Activated T-cell treated with anti-CD3 and anti-CD28 coated beads for 1 hour (primary cell): ENCODE results near the gene SHC4.

Experiments used
- DNase-seq: peaks from one replicate; pipeline ENCODE4 v3.0.0-alpha.2; 2020; ENCODE audit warnings: low read depth

Gene SHC4

DNA sequence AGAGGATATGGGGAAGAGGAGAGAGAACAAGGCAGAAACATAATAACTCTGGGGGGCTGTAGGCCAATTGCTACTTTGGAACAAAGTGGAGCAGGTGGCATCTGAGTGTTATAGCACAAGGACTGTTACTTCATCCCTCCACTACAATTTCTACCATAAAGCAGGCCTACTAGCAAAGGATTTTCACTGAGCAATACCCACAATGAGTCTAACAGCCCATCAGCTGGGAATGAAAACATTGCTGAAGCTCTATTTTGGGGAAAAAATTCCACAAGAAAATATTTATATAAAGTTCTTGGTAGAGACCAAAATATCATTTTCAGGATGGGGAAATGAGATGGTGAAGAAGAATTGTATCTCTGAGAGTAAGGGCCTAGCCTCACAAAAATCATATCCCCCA is 3.6 kb upstream of the SHC4 start:
- no peak for DNase-seq

DNA sequence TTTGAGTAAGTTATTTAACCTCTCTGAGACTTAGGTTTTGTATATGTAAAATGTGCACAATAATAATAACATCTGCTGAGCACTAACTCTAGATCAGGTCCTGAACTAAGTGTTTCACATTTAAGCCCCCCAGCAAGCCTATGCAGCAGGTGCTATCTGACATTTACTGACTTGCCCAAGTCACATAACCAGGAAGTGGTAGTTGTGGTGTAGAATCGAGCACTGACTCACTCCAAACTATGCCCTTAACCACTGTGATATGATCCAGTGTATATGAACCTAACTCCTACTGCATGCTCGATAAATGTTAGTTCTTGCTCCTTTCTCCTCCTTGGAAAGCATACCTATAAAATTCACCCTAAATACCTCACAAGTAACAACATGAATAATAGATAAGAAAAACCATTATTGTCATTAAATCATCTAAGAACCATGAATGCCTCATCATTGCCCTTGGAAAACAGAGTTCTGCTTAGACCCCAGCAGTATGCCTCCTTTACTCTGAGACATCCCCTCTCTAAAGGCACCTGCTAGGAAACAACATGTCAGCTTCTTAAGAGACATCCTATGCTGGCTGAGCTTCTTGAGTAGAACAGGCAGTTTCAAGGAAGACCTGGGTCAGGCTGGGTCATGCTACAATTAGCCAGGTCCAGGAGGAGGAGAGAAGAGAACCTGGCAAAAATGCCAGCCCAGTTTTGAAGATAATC is 3.0 kb upstream of the SHC4 start:
- no peak for DNase-seq

DNA sequence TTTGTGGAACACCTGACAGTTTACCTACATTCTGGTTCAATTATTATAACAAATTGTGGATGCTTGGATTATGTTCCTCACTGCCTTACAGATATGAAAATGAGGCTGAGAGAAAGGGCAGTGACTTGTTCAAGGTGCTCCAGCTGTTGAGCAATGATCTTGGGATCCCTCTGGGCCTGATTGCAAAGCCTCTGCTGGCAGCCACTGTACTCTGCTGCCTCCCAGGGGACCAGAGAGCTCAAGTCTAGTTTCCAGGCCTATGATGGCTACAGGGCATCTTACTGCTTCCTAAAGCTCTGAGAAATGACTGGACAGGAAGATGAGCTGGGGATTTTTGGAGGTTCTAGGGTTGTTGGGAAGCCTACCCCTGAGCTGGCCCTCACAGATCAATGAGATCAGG is 2.3 kb upstream of the SHC4 start:
- no peak for DNase-seq

DNA sequence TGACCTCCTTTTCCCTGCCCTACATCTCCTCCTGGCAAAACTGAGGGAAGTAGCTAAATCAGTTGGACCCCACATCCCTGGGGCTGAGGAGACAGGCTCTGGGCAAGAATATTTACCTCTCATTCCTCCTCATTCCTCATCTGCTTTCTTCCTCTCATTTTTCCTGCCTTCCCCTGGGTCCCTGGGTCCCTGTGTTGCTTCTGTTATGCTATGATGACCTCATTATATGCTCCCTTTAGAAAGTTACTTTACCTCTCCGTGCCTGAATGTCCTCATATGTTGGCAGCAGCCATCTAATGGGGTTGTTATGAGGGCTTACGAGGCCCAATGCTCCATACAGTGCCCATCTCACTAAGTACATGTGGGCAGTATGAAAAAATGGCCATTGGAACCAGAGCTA is 1.2 kb upstream of the SHC4 start:
- DNase-seq: no peak

DNA sequence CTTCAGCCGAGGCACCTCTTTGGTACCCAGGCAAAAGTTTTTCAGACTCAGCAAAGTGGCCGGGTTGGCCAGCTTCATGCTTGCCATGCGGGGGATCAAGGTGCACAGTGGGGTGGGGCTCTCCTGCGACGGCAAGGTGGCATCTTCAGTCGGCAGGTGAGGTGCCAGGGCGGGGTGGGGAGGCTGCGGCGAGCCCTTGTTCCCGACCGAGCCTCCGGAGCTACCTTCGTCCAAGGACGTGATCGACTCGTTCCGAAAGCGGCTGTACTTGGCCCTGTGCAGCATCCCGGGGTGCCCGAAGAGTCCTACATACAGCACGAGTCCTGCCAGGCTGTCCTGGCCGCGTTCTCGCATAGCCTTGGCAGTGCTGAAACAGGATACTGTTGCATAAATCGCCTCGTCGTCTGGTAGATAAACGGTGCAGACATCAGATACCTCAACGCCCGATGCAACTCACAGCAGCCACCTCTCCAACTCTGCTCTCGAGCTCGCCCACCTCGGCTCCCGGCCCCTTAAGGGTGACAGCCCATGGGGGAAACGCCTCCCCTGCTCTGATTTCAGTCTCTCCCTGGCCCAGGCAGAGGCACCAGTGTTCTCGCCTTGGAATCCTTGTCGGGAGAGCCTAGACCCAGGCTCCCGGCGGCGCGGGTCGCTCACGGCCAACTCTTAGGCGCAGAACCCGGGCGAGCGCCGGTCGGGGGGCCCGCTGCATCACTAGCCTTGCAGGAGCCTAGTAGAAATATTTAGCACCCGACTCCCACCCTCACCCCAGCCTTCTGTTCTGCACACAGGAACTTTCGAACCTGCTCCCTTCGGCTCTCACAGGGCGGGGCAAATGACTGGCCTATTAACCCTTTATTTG is 826 bp downstream of the SHC4 start:
- DNase-seq: no peak

DNA sequence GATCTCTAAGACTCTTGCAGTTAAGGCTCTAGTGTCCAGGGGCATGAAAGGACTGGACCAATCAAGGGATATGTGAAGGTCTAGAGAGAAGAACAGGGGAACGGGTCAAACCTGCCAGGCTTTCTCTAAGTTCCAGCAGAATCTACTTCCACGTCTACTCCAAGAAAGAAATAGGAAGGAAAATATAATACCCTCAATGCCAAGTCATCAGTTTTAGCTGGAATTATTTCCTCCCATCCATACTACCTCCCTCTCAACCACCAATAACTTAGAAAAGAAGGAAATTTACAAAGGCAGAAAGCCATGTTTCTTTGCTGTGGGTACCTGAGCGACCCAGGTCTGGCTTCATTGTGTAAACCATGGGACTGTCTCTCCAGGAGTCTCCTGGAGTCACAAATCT is 7.8 kb downstream of the SHC4 start:
- no peak for DNase-seq

DNA sequence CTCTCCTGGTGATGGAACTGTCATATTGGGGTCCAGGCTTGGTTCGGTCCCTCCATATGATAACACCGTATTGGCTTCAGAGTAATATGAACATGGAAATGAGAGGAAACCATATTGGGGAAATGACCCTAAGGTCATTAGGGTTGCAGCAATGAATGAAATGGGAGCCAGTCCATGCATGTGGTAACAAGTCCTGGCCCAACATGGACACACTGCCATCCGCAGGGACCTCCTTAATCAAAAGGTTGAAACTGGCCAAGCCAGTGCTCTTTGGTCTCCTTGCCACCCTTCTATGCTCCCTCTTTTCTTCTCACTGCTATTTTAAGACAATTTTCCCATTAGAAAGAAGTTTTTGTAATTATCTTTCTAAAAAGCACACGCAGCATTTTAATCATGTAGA is 8.3 kb downstream of the SHC4 start:
- DNase-seq: no peak

DNA sequence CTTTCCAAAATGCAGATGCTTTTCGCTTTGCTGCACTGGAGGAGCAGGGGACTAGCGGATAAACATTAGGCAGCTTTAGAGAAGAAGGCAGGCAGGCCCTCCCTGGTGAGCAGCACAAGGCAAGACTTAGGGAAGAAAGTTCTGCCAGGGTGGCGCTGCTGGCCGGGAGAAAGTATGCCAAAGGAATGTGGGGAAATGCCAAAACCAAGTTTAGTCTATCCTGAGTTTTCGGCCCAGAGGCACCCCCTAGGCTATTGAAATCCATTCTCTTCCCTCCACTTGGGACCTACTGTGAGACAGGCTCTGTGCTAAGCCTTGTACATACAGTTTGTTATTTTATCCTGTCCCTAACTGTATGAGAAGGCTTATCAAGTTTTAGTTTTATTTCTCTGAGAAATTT is 9.2 kb downstream of the SHC4 start:
- DNase-seq: no peak

DNA sequence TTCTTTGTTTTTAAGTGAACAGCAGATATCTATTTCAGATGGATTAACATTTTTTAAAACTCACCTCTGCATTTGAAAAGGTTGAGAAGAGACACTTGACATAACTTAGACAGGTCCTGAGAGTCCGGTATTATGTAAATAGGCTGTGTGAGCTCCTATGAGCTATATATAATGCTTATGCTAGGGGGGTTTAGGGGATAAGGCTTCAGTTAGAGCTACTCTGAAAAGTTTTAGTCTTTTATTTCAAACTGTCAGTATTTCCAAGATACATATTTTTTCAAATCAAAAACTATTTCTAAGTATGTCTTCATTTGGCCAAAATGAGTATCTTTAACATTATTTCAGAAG is 16.9 kb downstream of the SHC4 start:
- DNase-seq: no peak

DNA sequence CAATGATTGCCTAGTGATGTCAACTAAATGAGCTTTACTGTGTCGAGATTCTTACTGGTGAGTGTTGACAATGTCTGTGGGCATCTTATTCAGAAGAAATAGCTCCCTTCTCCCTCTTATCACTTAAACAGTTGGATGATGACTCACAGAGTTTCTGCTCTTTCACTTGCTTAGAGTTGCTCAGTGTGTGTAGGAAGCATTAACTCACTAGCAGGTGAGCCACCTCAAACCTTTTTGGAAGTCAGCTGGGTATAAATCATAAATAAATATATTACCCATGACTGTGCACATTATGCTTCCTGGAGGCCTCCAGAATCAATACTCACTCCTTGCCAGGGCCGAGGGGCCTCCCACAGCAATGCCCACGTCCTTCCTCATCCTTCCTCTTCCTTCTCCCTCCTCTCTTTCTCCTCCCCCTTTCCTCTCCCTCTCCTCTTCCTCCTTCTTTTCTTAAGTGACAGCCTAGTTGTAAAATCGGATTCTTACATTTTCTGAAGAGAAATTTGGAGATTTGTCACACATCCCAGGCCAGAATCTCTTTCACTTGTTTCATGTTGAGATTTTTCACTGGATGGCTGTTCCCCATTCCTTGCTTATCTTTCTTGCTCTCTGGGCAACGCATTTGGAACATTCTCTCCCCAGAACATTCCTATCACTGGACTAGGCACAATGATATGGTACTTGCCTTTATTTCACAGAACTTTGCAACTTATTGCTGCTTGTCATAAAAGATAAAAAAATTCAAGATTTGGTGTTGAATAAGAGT is 17.5 kb downstream of the SHC4 start:
- no peak for DNase-seq

DNA sequence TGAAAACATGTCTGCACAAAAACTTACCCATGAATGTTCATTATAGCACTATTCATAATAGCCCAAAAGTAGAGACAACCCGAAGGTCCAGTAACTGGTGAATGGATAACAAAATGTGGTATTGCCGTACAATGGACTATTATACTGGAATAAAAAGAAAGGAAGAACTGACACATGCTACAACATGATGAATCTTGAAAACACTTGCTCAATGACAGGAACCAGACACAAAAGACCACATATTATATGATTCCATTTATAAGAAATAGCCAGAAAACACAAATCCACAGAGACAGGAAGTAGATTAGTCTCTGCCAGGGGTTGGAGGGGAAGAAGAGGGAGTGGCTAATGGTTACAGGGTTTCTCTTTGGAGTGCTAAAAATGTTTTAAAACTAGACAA is 18.3 kb downstream of the SHC4 start:
- no peak for DNase-seq

DNA sequence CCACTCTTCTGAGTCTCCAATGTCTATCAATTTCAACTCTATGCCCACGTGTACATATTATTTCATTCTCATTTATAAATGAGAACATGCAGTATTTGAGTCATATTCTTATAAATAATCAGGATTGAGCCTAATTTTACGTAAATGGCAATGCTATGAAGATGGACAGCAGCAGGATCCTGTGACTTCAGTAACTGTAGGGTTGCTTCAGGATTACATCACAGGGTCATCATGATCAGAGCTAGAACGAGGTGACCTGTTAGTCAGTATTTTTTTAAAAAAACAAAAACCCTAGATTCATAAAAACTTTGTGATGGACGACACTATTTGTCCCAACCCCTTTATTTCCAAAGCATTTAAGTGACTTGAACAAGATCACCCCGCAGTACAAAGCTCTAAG is 21.8 kb downstream of the SHC4 start:
- DNase-seq: no peak

DNA sequence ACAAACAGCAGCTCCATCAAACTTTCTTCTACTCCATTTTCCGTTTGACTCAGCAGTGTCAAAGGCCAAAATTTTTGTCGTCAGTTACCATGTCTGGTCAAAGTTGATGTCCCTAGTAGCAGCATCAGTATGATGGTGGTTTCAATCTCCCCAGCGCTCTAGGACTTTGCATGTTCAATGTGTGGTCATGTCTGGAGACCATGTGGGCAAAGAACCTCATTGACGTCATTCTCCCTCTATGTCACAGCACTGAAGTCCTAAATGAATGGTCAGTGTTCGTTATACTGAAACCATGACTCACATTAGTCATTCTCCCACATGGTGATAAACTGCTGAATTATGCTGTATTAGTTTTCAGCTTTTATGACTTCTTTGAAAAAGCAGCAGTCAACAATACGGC is 23.2 kb downstream of the SHC4 start:
- no peak for DNase-seq

DNA sequence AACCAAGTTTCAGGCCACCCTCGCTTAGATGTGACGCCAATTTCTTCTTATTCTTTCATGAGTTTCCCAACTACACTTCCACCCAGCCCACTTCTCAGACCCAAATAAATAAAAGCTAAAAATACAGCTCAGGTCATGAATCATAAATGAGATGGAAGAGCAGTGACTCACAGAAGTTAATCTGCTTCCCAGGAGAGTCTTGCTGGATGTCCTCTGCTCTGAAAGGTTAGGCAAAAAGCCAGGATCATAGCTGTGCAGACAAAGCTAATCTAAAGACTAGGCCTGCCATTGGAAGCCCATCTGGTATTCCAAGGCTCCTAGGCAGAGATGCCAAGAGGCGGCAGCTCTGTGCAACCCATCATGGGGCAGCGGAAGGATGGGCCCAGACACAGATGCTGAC is 24.1 kb downstream of the SHC4 start:
- no peak for DNase-seq

DNA sequence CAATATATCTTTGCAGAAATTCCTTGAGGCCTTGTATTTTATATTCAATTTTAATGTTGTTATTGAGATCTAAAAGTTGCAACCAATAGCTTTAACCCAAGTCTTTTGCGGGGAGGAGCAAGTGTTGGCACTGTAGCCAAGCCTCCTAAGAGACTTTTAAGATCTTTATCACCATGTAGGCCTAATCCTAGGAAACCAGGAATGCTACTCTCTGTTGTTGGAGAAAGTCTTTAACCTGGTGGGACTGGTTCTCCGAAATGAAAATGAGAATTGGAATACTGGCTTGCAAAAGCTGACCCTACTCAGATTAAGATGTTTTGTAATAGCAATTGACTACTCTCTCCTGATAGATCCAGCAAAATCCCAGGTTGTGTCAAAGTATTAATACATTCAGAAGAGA is 25.8 kb downstream of the SHC4 start:
- no peak for DNase-seq

DNA sequence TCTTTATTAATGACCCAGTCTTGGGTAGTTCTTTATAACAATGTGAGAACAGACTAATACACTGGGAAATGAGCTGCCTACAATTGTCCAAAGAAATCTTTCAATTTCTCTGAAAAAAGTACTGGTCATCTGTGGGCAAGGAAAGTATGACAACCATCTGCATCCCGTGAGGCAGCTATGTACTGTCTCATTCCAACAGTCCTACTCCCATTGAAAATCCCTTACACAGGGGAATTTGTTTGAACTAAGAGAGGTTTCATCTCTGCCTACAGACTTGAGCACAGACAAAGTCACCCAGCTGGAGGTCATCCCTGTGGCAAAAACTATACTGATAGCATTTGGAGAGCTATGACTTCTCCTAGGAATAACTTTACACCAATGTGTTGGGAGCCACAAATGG is 27.1 kb downstream of the SHC4 start:
- DNase-seq: no peak

DNA sequence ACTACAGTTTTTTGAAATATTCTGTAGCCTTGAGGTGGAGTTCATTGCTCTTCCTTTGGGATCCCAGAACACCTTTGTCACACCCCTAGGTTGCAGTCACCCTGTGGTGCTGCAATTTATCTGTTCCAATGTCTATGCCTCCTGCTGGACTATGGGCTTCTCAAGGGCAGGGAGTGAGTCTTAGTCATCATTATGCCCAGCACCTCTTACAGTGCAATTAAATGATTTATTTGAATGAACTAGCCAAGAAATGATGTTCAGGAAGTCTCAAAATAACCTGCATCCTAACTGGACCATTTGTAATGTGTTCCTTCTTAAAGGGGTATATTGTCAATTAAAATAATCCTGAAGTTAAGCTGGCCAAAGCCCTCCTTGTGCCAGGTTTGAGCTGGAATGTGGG is 28.5 kb downstream of the SHC4 start:
- no peak for DNase-seq

DNA sequence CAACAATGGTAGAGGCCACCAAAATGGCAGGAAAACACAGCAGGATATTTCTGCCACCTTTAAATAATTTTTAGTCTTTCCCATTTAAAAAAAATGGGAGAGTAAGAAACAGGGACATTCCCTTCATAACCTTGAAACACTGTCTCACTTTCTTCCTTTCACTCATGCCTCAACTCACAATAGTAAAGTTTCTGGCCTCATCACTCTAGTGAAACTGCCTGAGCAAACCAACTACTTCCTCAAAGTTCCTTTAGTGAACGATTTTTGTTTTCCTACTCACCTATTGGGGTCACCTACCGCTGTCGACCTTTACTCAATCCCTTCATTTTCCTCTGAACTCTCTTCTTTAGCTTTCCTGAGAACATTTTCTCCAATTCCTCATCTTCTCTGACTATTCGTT is 33.0 kb downstream of the SHC4 start:
- no peak for DNase-seq

DNA sequence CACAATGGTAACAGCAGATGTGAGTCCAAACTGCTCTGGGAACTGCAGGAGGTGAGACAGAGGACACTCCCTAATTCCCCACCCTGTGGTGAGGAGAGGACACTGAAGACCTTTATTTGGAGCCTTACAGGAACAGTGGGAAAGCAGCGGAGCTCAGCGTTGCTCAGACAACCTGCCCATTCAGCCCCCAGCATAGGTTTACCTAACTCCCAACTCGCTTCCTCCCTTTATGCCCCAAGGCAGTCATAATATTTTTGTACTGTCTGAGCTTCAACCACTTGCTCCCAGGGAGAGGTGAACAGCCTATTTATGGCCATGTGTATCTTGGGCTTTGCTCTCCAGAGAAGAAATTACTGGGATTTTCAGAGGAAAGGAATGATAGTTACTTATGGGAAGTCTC is 34.1 kb downstream of the SHC4 start:
- DNase-seq: no peak

DNA sequence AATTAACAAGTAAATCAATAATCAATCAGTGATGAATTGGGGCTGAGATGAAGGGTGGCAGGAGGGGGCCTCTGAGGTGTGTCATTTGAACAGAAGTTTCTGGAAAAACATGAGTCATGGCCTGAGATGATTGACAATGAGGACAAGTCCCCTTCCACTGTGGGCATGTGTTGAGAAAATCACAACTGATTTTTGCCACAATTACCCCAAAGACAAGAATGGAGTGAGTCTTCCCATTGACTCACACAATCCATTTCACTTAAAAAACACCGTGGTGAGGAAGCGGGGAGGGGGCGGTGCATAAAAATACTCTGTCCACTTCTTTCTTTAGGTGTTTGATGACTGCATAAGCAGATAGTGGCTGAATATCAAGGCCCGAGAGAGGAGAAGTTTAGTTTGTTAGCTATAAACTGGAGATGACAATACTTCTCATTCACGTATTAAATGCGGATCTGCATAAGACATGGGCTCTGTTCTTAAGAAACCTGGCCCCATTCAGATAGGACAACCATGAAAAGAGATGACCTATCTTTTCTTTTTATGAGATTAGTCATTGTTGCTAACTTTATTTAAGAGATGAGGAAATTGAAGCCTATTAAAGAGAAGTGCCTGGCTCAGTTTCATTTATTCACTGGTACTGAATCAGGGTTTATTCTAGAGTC is 34.7 kb downstream of the SHC4 start:
- no peak for DNase-seq

DNA sequence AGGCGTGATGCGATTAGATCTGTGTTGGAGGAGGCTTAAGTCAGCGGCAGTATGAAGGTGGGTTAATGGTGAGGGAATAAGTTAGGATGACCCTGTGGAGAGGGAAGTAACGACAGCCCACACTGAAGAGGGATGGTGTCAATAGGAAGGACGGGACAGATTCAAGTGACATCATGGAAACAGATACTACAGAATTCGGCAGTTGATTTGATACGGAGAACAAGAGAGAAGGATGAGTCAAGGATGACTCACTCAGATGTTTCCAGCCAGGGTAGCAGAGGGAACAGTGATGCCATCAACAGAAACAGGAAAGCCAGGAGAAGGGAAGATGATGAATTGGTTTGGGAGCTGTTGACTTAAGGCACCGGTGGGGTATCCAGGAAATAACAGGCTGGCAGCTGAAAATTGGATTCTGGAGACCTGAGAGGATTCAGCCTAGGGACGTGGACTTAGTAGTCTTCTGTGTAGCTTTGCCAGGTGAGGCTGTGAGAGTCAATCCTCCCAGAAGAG is 38.0 kb downstream of the SHC4 start:
- DNase-seq: no peak
